ENCODE results near the gene MAP3K7.
A peak's percentile ranks its signal among the peaks of the same experiment; 100 is the strongest.

The MAP3K7 gene

DNA sequence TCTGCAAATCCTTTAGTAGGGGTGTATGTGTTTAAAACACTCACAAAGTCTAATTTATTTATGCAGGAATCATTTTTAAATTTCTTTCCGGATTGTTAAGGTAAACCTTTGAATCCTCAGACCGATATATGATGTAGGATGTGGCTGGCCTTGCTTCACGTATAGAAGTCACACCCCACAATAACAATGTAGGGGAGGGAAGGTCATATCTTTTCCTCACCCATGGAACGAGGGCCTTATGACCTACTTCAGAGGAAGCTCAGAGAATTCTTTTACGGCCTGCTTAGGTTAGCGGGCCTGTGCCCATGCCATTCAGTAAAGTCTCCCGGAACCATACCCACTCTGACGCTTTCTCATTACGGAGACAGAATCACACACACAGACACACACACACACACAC lies 102.9 kb downstream of the MAP3K7 start:
- DNase-seq: no peak

DNA sequence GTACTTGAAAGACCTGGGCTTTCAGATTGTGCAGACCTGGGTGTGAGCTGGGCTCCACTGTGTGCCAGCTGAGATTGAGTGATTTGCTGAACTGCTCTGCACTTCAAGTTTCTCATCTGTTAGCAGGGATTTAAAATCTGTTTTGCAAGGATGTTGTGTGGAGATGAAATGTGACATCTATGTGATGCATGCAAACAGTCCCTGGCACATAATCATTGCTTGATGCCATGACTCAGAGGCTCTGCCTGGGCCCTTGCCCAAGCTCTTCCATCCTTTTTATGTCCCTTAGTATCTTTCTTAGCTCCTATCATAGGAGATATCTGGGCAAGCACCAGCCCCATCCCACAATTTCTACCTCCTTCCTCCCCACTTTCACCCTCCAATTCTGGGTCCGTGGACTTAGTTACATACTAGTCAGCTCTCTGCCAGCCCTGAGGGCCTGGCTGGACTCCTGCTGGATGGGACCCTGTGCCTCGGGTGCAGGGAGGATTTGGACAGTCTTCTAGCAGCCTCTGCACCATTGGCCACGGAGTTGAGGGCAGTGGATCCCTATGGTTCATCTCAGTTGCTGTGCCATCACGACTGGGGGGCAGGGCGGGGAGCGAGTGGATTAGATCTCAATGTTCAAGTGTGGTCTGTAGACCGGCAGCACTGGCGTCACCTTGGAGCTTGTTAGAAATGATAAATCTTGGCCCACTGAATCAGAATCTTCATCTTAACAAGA lies 103.6 kb downstream of the MAP3K7 start:
- DNase-seq: no peak

DNA sequence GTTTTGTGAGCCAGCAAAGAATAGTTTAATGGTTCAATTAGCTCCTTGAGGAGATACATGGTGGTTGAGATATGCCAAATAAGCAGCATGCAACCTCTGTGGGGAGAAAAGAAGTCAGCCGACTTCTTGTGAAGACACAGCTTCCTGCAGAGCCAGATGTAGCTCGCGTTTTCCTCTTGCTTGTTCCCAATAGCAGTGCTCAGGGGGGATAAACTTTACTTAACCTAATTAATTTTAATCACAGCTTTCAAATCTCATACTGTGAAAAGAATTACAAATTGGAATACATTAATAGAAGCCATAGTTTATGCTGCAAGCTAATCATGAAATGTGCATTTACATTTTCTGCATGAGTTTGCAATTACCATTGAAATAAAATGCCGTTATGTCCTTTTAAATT lies 106.2 kb downstream of the MAP3K7 start:
- DNase-seq: no peak

DNA sequence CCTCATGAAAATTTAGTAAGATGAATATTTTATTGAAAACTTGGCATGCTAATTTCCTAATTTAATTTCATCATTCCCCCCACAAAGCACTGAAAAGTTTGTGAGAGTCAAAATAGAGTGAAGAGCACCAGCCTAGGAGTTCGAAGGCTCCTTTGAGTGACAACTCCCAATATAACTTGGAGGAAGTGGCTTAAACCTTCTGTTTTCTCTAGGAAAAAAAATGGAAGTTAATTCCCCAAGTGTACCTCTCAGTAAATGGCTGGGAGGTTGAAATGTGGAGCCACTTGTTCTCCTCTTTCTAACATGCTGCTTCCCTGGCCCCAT lies 107.3 kb downstream of the MAP3K7 start:
- no peak for DNase-seq

DNA sequence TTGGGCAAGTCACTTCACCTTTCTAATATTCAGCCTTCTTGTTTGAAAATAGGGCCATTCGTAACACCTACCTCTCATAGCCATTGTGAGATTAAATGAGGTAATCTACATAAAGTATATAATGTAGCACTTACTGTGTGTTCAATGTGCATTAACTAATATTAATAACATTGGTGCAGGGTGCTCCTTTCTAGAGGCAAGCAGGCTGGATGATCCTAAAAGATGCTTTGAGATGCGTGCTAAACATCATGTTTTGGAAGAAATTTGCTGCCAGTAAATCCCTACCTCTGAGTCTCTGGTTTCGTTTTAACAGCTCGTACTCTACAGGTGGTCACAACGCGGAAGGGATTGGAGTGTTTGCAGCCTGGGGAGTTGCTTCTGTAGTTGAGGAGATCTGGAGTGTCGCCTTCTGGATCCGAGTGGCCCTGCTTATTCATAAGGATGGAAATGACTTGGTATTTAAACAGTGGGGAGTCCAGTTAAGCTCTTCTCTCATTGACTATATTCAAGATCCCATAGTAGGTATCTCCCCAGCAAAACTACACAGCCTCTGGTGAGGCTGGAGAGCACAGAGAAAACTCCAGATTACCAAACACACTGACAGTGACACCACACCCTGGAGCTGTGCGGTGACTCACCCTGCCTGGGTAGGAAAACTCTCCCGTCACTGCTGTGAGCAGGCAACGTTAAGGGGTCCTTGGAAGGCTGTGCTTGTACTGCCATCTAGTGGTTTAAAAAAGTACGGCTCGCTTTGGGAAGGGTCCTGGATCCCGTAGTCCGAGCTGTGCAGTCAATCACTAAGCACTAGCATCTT lies 107.9 kb downstream of the MAP3K7 start:
- peak; percentile 67 for DNase-seq

DNA sequence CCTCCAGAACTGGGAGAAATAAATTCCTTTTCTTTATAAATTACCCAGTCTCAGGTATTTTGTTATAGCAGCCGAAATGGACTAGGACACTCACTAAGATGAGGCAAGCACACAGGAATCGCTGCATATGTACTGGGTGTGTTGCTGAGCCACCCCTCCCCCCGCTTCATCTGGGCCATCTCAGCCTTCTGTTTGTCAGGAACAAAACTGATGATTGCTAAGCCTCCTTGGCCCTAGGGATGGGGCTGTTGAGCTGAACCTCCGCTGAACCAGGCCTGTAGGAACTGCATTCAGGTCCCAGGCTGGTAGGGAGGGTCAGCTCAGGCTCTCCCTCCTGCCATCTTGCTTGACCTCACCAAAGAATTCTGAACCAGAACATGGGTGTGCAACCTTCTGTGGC lies 108.6 kb downstream of the MAP3K7 start:
- DNase-seq: no peak

DNA sequence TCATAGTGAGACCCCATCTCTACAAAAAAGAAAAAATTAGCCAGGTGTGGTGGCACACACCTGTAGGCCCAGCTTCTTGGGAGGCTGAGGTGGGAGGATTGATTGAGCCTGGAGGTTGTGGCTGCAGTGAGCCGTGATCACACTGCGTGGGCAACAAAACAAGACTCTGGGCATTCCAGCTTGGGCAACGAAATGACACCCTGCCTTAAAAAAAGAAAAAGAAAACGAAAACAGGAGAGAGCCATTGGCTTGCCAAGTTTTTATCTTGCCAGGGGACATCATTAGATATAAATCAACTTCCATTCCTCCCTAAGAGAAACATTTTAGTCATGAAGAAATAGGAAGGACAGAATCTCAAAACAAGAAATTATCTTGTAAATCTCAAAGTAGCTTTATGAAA lies 109.5 kb downstream of the MAP3K7 start:
- DNase-seq: no peak

DNA sequence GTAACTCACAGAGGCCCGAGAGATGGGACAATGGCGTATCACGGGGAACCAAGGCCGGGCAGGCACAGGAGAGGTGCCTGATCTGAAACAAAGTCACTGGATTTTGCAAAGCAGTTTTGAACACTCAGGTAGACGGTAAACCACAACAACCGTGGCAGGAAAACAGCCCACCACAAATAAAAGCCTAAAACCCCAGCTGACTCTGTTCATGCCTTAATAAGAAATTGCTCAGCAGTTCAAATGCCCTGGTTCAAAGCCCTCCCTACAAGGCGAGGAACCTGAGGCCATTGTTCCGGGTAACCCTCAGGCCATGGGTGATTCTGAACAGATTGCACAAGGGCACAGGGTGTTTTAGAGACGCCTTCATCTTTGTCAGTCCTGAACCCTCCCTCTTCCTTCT lies 114.2 kb downstream of the MAP3K7 start:
- DNase-seq: no peak

DNA sequence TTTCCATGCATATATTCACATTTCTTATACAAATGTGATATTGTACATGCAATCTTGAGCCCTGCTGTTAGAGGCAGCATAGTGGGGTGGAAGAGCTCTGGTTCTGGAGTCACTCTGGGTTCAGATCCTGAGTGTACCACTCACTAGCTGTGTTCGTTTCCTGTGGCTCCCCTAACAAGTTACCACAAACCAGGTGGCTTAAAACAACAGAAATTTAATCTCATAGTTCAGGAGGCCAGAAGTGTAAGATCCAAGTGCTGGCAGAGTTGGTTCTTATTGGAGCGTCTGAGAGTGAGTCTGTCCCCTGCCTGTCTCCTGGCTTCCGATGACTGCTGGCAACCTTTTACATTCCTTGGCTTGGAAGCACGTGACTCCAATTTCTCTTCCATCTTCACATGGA lies 115.6 kb downstream of the MAP3K7 start:
- no peak for DNase-seq

DNA sequence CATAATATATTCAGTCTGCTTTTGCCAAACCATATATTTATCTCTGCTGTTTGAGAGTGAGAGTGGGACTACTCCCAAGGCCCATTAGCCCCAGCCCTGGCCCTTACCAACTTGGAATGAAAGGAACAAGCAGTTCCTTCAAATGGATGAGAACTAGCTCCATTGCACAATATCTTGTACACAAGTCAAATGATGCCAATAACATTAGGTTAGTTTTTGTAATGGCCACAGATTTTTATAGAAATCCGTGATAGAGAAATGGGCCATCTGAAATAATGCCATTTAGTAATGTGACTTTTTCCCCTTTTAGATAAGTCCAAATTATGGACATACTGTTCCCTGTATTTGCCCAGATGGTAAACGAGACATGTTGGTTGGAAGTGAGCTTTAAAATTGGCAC lies 117.0 kb downstream of the MAP3K7 start:
- no peak for DNase-seq

DNA sequence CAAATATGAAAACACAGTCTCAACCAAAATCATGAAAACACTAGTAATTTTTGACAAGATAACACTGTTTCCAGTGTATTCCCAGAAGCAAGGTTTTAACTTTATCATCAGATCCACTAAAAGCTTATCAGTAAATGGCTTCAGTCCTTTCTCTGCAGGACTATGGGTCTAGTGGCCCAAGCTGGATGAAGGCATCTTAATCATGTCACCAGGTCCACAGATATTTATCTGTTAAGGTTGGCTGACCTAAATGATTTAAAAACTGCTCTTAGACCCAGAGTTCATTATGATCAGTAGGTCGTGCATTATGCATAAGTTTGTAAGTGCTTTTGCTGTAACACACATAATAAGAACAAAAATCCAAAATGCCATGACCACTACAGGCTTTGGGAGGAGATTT lies 118.0 kb downstream of the MAP3K7 start:
- DNase-seq: no peak

DNA sequence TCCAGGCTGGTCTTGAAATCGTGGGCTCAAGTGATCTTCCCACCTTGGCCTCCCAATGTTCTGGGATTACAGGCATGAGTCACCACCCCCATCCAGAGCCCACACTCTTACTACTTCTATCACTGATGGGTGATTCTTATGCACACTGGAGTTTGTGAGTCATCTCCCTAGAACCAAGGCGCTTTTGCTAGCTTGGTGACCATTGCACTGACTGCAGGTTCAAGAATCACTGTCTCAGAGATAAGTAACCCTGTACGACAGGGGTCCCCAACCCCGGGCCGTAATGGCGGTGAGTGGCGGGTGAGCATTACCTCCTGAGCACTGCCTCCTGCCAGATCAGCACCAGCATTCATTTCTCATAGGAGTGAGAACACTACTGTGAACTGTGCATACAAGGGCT lies 118.8 kb downstream of the MAP3K7 start:
- DNase-seq: no peak

DNA sequence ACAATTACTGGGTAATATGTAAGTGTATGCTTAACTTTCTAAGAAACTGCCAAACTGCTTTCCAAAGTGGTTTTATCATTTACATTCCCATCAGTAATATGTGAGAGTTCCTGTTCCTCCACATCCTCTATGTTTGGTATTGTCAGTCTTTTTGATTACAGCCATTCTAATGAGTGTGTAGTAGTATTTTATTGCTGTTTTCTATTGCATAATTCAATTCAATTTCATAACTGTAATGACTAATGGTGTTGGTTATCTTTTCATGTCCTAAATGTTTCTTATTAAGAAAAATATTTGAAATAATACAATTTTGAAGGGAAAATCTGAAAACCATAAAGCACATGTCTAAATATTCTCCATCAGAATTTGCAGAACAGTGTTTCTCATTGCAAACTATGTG lies 119.3 kb downstream of the MAP3K7 start:
- no peak for DNase-seq

DNA sequence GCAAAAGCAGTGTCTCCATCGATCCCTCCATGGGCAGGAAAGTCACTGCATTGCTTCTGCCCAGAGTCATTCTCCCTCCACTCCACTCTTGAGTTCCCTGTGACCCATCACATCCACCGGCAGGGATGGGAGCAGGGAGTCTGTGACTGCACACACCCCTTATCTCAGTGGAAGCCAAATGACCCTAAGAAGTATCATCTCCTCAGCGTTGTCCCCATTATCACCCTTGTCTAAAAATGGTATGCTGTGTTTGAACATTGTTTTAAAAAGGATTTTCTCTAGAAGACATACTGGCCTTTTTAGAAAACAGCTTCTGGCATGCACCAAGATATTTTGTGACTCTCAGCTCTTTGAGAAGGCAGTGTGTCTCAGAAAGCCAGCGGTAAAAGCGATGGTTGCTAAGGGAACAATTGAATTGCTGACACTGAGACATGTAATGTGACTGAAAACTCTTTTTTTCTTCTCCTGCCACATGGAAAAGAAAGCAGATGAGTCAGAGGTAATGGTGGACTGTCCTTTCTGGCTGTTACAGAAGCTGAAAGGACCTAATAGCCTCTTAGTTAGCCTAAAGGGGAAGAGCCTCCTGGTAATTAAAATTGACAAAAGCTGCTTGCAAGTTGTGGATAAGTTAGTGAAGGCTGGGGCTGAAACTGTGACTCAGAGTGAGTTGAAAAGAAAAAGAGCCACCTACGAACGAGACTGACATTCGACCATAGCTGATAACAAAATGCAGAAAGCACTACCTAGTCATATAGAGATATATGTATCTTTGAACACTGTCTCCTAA lies 120.5 kb downstream of the MAP3K7 start:
- no peak for DNase-seq

DNA sequence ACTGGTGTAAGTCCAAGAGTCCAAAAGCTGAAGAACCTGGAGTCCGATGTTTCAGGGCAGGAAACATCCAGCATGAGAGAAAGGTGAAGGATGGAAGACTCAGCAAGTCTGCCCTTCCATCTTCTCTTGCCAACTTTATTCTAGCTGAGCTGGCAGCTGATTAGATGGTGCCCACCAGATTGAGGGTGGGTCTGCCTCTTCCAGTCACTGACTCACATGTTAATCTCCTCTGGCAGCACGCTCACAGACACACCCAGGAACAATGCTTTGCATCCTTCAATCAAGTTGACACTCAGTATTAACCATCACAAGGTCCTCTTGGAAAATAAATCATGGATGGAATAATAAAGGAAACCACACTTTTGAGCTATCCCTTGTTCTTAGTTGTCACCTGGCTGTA lies 121.2 kb downstream of the MAP3K7 start:
- no peak for DNase-seq

DNA sequence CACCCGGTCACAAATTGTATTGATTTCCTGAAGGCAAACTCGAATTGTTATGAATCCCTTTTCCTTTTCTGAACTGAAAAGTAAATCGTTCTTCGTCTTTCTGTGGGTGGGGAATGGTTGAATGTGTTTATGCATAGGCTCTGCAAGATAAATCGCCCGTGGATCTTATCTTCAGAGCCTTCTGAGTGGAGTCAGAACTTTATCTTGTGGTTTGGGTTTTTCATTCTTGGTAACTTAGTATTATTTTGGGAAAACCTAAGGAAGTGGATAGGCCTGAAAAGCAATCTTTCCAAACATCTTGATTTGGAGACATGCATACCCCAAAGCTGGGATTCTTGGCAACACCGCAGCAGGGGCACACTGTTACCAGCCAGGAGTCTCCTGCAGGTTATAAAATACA lies 122.4 kb downstream of the MAP3K7 start:
- DNase-seq: no peak

DNA sequence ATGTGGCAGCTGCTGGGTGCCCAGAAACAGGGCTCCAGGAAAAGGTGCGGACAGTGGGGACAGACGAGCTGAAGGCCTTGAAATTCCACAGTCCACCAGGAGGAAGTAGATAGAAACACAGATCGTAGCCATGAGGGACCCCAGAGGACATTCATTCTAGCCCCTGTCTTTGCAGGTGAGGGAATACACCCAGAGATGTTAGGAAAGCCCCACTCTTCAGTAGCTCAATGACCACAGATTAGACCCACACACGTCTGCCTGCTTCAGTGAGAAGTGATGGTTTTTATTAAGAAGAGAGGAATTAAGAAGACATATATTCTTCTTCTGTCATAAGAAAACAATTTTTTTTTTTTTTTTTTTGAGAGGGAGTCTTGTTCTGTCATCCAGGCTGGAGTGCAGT lies 123.0 kb downstream of the MAP3K7 start:
- no peak for DNase-seq
